Activated naive CD8-positive, alpha-beta T cell (primary cell): ENCODE results near the gene ZNF483.

Experiments used
- H3K27ac Mint-ChIP-seq: one replicate; pipeline ENCODE4 v1.8.0; 2021; ENCODE audit warnings: mixed read lengths
- H3K27me3 Mint-ChIP-seq: one replicate; pipeline ENCODE4 v1.8.0; 2021; ENCODE audit warnings: mixed read lengths
- H3K36me3 Mint-ChIP-seq: one replicate; pipeline ENCODE4 v1.8.0; 2021; ENCODE audit warnings: mixed read lengths
- H3K4me1 Mint-ChIP-seq: one replicate; pipeline ENCODE4 v1.8.0; 2021; ENCODE audit warnings: low read depth, mixed read lengths
- H3K4me3 Mint-ChIP-seq: one replicate; pipeline ENCODE4 v1.8.0; 2021; ENCODE audit warnings: mild to moderate bottlenecking, mixed read lengths
- H3K9me3 Mint-ChIP-seq: one replicate; pipeline ENCODE4 v1.8.0; 2021; ENCODE audit warnings: low read depth, mixed read lengths

Gene ZNF483

DNA sequence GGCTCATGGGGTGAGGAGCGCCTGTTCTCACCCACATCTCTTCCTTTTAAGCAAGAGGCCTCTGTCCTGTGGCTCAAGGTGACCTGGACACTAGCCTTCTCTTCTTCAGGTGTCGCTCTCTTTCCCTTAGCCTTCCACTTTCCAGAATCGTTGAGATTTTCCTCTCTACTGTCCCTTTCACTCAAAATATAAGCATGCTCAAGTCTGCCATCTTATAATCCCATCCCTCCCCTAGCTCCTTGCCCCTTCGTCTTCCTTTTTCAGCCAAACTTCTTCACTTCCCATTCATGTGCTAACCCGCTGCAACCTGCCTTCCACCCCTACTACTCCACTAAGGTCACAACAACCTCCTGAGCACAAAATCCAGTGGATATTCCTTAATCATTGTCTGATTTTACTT is 61.4 kb downstream of the ZNF483 start:
- Mint-ChIP-seq H3K9me3 (no peaks in the 10 kb centered on the region), H3K27me3 (no peaks in the 10 kb centered on the region), H3K36me3 (no peaks in the 10 kb centered on the region), H3K4me1 (no peaks in the 10 kb centered on the region), H3K27ac (no peak overlapping the region), H3K4me3 (no peak overlapping the region)

DNA sequence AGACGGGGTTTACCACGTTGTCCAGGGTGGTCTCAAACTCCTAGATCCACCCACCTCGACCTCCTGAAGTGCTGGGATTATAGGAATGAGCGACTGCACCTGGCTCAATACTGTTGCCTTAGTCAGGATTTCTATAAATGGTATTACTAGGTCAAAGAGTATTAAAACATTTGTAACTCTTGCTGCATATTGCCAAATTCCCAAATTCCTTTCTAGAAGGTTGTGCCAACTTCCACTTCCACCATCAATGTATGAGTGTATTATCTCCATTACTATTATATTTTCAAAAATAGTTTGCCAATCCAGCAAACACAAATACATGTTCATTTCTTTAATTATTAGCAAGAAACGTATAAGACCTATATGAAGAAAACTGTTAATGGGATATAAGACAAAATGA is 63.9 kb downstream of the ZNF483 start:
- Mint-ChIP-seq H3K27ac (no peak overlapping the region), H3K4me1 (no peaks in the 10 kb centered on the region), H3K9me3 (no peaks in the 10 kb centered on the region), H3K36me3 (no peaks in the 10 kb centered on the region), H3K4me3 (no peak overlapping the region), H3K27me3 (no peaks in the 10 kb centered on the region)

DNA sequence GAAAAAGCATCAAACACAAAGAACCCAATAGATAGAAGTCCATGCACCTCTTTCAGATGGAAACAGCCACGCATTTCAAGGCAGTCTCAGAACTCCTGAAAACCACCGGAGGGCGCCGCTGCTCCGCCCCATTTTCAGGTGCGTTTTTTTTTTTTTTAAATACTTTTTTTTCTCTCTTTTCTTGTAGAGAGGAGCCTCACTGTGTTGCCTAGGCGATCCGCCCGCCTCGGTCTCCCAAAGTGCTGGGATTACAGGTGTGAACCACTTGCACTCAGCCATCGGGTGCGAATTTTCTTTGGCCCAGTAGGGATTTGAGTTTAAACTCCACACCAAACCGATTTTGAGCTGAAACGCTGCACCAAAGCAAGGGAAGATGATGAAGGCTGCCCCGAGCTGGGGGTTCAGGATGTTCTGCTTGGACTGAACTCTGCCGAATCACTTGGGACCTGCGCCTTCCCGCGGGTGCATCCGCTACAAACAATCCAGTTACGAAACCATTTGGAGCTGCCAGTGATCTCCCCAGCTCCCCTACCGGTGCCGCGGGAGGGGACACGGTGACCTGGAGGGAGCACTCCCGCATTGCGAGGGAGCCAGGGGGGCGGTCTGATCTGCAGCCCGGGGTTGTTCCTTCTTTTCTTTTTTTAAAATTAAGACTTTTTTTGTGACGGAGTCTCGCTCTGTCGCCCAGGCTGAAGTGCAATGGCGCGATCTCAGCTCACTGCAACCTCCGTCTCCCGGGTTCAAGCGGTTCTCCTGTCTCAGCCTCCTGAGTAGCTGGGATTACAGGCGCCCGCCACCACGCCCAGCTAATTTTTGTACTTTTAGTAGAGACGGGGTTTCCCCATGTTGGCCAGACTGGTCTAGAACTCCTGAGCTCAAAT is 73.1 kb downstream of the ZNF483 start:
- peaks cover 20% of the 10 kb centered on the region for H3K27me3 Mint-ChIP-seq
- no peak overlapping the region for H3K27ac Mint-ChIP-seq
- peaks cover 20% of the 10 kb centered on the region for H3K4me1 Mint-ChIP-seq
- H3K4me3 Mint-ChIP-seq: peak overlapping the region; percentile 89
- no peaks in the 10 kb centered on the region for H3K9me3 Mint-ChIP-seq
- H3K36me3 Mint-ChIP-seq: no peaks in the 10 kb centered on the region

DNA sequence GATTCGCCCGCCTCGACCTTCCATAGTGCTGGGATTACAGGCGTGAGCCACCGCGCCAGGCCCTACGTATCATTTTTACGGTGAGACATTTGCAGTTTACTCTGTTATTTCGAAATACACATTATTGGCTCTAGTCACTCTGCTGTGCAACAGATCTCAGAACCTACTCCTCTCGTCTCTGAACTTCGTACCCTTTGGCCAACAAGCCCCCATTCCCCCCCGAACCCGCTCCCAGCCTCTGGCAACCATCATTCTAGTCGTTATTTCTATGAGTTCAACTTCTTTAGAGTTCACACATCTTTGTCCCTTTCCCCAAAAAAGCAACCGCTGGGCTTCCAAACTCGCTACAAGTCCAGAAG is 73.7 kb downstream of the ZNF483 start:
- Mint-ChIP-seq H3K36me3 (no peaks in the 10 kb centered on the region), H3K27me3 (peaks cover 20% of the 10 kb centered on the region)

DNA sequence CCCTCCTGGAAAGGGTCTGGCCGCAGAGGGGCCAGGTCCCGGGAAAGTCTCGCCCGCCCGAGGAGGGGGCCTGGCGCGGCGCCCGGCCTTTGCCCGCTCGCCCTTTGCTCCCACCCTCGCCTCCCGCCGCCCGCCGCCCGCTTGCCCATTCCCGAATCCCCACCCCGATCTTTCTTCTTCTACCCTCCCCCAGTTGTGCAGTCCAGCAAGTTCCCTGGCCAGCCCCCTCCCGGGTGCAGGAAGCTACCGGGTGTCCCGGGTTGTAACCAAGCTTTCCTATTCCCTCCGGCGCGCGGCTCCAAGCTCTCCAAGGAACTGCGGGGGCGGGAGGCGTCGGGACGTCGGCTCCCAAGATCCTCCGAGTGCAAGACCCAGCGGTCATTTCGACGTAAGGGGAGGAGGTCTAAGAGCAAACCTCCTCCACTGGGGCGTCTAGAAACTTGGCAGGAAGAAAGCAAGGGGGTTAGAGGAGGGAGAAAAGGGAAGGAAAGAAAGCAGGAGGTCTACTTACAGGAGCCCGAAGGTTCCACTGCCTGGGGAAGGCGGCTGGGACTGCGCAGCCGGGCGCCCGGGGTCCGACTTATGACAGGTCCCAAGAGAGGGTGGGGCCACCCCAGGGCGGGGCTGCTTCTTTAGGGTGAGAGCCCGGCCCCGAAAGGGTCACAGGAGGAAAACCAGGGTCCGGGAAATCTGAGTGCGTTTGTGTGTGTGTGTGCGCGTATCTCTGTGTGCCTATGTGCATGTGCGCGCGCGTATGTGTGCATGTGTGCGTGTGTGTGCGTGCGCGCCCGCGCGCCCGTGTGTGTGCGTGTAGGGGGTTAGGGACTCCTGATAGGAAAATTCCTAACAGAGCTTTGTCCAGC is 74.3 kb downstream of the ZNF483 start, which contains the start of gene PTGR1:
TSS of gene PTGR1 (minus strand) at position 556 of the 863 bp plus-strand sequence. CDS start 2,225 bp downstream, outside the sequence.
- Mint-ChIP-seq H3K4me1 (peaks cover 20% of the 10 kb centered on the region), H3K27me3 (peaks cover 20% of the 10 kb centered on the region)

More for the DNA sequence above, 73.7 kb downstream of the ZNF483 start:
- no peak overlapping the region for H3K27ac Mint-ChIP-seq
- H3K4me3 Mint-ChIP-seq: peak overlapping the region; percentile 89
- H3K4me1 Mint-ChIP-seq: peaks cover 20% of the 10 kb centered on the region
- no peaks in the 10 kb centered on the region for H3K9me3 Mint-ChIP-seq

DNA sequence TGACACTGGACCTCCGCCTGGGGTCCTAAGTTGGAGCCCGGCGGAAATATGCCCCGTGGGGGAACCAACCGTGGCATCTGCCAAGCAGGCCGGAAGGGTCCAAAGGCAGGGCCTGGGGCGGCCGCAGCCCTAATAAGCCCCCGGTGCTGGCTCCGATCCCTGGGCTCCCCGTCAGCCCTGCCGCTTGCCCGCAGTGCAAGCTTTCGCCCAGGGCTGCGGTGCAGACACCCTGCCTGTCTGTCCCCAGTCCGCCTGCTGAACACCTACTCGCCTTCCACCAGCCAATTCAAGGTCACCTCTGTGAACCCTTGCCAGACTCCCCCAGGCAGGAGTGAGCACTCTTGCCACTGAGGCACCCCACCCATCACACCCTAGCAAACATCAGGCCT is 75.0 kb downstream of the ZNF483 start:
- H3K27ac Mint-ChIP-seq: no peak overlapping the region
- H3K4me1 Mint-ChIP-seq: peaks cover 20% of the 10 kb centered on the region

More for the DNA sequence above, 74.3 kb downstream of the ZNF483 start, which contains the start of gene PTGR1:
- H3K4me3 Mint-ChIP-seq: peak within 1 kb of the TSS; percentile 89
- no peaks in the 10 kb centered on the region for H3K36me3 Mint-ChIP-seq
- H3K27ac Mint-ChIP-seq: no peak within 1 kb of the TSS
- H3K9me3 Mint-ChIP-seq: no peaks in the 10 kb centered on the region

DNA sequence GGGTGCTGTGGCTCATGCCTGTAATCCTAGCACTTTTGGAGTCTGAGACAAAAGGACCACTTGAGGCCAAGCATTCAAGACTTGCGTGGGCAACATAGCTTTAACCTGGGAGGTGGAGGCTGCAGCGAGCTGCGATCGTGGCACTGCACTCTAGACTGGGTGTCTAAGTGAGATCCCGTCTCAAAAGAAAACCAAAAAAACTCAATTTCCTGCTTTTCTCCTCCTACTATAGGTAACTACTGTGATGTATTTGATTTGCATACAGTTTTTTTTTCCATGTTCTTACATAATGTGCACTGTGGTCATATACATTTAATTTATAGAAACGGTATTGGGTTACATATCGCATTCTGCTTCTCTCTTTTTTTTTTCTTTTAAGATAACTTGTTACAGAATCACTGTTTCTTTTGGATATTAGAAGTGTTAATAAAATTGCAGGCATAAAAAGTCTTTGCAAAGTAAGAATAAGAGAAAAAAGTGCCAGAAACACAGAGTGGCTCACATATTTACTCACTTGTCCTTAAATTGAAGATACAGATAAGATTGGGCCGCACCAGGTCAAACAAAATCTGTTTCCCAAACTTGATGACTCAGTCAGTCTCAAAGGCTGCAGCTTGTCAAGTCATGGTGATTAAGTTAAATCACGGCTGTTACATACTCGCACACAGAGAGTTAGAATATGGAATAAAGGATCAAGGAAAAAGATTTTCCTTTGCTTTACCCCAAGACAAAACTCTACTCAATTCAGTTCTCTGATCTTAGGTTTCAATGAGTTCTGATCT is 76.4 kb downstream of the ZNF483 start:
- Mint-ChIP-seq H3K4me1 (peaks cover 20% of the 10 kb centered on the region), H3K4me3 (no peak overlapping the region), H3K9me3 (no peaks in the 10 kb centered on the region), H3K27ac (no peak overlapping the region), H3K36me3 (no peaks in the 10 kb centered on the region), H3K27me3 (peaks cover 20% of the 10 kb centered on the region)

More for the DNA sequence above, 75.0 kb downstream of the ZNF483 start:
- Mint-ChIP-seq H3K4me3 (peak overlapping the region; percentile 89), H3K9me3 (no peaks in the 10 kb centered on the region), H3K27me3 (peaks cover 20% of the 10 kb centered on the region), H3K36me3 (no peaks in the 10 kb centered on the region)

DNA sequence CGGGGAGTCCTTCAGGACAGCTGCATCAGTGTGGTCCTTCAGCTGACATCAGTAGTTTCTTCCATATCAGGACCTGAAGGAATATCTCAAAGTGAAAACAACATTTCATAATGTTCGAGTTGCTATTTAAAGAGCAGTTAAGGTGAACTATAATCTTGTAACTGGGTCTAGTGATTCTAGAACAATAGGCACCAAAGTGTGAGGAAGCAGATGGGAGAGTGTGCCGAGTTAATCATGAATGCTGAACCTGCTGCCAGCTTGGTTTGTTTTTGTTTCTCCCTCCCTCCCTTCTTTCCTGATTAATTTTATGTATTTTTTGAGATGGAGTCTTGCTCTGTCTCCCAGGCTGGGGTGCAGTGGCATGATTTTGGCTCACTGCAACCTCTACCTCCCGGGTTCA is 78.1 kb downstream of the ZNF483 start:
- no peak overlapping the region for H3K4me3 Mint-ChIP-seq

DNA sequence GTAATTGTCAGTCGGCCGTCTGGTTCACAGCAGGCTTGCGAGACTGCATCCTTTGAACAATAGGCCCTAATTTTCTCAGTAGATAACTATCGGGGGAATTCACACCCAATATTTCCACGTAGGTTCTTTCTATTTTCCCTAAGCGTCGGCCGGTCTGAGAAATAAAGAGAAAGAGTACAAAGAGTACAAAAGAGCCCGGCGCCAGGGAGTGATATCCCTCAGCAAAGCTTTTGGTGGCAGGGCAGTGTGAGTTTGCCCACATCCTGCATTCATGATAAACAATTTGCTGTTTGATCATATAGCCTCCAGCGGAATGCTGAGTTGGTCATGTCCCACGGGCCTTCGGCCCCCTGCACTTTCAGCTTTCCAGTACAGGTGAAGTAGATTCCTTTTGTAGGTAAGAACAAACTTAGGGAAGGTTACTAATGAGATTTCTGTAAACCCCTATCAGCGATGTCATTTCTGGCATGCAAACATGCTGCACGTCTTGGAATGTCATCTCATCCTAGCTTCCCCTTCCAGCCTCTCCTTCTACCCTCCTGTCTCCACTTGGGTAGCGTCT is 79.2 kb downstream of the ZNF483 start:
- Mint-ChIP-seq H3K36me3 (no peaks in the 10 kb centered on the region), H3K4me1 (peaks cover 4% of the 10 kb centered on the region), H3K4me3 (no peak overlapping the region), H3K27ac (no peak overlapping the region), H3K9me3 (no peaks in the 10 kb centered on the region), H3K27me3 (peaks cover 10% of the 10 kb centered on the region)

More for the DNA sequence above, 78.1 kb downstream of the ZNF483 start:
- Mint-ChIP-seq H3K4me1 (peaks cover 12% of the 10 kb centered on the region), H3K27me3 (peaks cover 10% of the 10 kb centered on the region), H3K9me3 (no peaks in the 10 kb centered on the region), H3K27ac (no peak overlapping the region), H3K36me3 (no peaks in the 10 kb centered on the region)

DNA sequence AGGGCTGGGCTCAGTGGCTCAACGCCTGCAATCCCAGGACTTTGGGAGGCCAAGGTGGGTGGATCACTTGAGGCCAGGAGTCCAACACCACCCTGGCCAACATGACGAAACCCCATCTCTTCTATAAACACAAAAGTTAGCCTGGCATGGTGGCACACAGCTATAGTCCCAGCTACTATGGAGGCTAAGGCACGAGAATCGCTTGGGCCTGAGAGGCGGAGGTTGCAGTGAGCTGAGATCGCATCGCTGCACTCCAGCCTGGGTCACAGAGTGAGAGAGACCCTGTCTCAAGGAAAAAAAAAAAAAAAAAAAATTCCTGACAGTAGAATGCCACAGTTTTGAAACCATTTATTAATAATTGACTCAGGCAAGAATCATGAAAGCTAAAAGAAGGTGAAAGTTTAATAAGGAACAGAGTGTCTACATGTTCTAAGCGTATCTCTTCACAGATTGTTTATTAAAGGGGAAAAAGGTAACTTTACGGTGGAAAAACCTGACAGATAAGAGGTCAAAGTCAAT is 80.1 kb downstream of the ZNF483 start:
- Mint-ChIP-seq H3K9me3 (no peaks in the 10 kb centered on the region), H3K4me1 (no peaks in the 10 kb centered on the region), H3K27me3 (peaks cover 10% of the 10 kb centered on the region), H3K4me3 (no peak overlapping the region), H3K36me3 (no peaks in the 10 kb centered on the region), H3K27ac (no peak overlapping the region)

DNA sequence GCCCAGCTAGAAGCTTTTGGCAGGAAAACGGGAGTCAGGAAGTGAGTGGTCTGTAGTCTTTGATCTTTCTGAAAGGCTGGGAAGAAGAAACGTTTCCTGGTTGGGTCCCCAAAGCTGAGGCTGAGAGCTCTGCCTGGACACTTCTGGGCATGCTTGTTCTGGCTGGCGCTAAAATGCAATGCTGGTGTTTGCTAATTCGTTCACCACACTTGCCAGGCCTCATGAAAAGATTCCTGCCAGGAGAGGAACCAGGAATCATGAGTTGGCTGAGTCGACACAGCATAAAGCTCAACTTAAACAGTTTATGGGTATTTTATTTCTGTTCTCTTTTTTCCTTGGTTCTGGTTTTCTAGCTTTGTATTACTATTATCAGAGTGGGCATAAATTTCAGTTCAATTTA is 85.2 kb downstream of the ZNF483 start:
- H3K36me3 Mint-ChIP-seq: no peaks in the 10 kb centered on the region
- no peak overlapping the region for H3K4me3 Mint-ChIP-seq
- H3K27me3 Mint-ChIP-seq: peaks cover 12% of the 10 kb centered on the region
- H3K27ac Mint-ChIP-seq: no peak overlapping the region
- H3K4me1 Mint-ChIP-seq: no peaks in the 10 kb centered on the region
- no peaks in the 10 kb centered on the region for H3K9me3 Mint-ChIP-seq

DNA sequence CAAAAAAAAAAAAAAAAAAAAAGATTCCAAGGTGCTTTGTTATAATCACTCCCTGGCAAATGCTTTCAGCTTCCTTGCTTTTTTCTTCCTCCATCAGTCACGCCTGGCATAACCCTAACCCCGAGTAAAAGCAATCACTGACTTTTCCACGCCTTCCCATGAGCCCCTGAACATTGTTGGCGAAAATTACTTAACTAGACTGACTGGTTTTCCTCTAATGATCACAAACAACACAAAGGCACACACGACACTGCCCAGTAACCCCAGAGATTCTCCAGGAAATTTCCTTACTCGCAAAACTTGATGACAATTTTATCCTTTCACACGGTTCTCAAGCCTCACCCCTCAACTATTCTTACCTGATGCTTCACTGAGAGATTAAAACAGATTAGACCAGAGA is 85.9 kb downstream of the ZNF483 start:
- no peaks in the 10 kb centered on the region for H3K9me3 Mint-ChIP-seq
- H3K4me1 Mint-ChIP-seq: no peaks in the 10 kb centered on the region
- H3K27me3 Mint-ChIP-seq: peaks cover 13% of the 10 kb centered on the region
- H3K27ac Mint-ChIP-seq: no peak overlapping the region
- no peak overlapping the region for H3K4me3 Mint-ChIP-seq
- H3K36me3 Mint-ChIP-seq: no peaks in the 10 kb centered on the region

DNA sequence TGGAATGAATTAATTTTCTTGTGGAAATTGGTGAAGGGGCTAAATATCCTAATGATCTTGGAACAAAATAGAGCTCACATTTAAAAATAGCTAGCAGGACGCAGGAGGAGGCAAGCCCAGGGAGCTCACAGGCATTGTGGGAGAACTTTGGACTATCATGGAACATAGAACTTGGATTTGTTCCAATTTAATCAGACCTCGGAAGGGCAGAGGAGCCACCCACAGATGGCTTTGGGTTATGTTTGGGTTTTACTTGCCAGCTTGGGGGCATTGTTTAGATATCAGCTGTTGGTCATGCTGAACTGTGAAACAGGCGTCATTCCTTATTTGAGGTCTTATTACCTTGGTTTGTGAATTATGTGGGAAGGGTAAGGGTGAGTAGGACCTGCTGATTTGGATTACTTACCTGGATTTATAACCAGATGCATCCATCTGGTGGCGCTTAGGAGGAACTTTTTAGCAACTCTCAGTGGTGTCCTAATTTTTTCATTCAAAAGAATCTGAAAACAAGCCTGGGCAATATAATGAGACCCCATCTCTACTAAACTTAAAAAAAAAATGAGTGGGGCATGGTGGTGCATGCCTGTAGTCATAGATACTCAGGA is 88.6 kb downstream of the ZNF483 start:
- H3K27ac Mint-ChIP-seq: no peak overlapping the region
- H3K36me3 Mint-ChIP-seq: no peaks in the 10 kb centered on the region
- no peaks in the 10 kb centered on the region for H3K9me3 Mint-ChIP-seq
- no peaks in the 10 kb centered on the region for H3K4me1 Mint-ChIP-seq
- no peak overlapping the region for H3K4me3 Mint-ChIP-seq
- H3K27me3 Mint-ChIP-seq: peaks cover 16% of the 10 kb centered on the region

DNA sequence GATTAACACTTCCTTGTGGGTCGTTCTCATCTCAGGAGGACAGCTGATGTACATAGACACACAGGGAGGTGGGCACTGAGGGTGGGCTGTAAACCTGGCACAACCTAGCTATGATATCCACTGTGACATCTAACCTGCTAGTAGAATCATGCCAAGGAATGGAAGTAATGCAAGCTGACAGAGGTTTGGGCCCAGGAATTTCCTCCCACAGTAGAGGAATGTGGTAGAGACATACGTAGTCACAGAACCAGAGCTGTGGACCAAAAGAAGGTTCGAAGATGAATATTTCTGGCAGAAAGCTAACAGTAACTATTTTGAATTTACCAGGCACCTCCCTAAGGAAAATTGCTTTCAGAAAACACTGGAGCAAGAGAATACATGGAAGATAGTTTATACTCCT is 90.9 kb downstream of the ZNF483 start:
- no peaks in the 10 kb centered on the region for H3K4me1 Mint-ChIP-seq
- H3K27me3 Mint-ChIP-seq: peaks cover 8% of the 10 kb centered on the region
- H3K4me3 Mint-ChIP-seq: no peak overlapping the region

More for the DNA sequence above, 90.9 kb downstream of the ZNF483 start:
- Mint-ChIP-seq H3K27ac (no peak overlapping the region), H3K9me3 (no peaks in the 10 kb centered on the region), H3K36me3 (no peaks in the 10 kb centered on the region)
